PC-9 (cell line): ENCODE data around the gene PPP1R16B. TPM values are rescaled to one million over a fixed set of nuclear protein-coding genes. Genes with fewer than 3 reads are reported as not detected.

ENCODE experiments used
- BruUV-seq: library from RNA; stranded (reverse); fragments of 400-500 nt; replicated peaks from 2 replicates; lab custom pipeline; 2021; lab: Mats Ljungman, UMichigan
- CTCF ChIA-PET: fragments of 300-600 bp; sonication (Branson Sonifier 250); formaldehyde crosslinking; loops from one replicate; lab custom pipeline; 2022; ENCODE audit warnings: antibody characterized with exemption; lab: Charles Lee
- POLR2A ChIA-PET: fragments of 300-600 bp; sonication (Branson Sonifier 250); formaldehyde crosslinking; loops from one replicate; lab custom pipeline; 2022; ENCODE audit warnings: antibody characterized with exemption; ENCODE audit not compliant: unreplicated experiment; lab: Charles Lee
- DNase-seq, 2 experiments: peaks; one replicate each; pipeline versions ENCODE4 v3.0.0 to v3.0.0-alpha.2; 2015 to 2022; ENCODE audit warnings: mixed read lengths in 1 of 2
- H2AFZ ChIP-seq: fragments of 200-600 bp; sonication (generic); 2 replicates; pipeline ENCODE4 v1.8.1; 2017; ENCODE audit warnings: antibody characterized with exemption
- H3F3A ChIP-seq: fragments of 200-600 bp; sonication (generic); 2 replicates; pipeline ENCODE4 v1.8.1; 2017; ENCODE audit warnings: antibody characterized with exemption, mild to moderate bottlenecking, low read depth; ENCODE audit not compliant: insufficient read depth
- H3K27ac ChIP-seq: fragments of 200-600 bp; sonication (generic); 2 replicates; pipeline ENCODE4 v1.6.1; 2016; ENCODE audit warnings: mixed run types
- H3K27me3 ChIP-seq: fragments of 200-600 bp; sonication (generic); 2 replicates; pipeline ENCODE4 v1.6.1; 2016; ENCODE audit warnings: low read depth, mixed run types; ENCODE audit not compliant: insufficient read depth
- H3K36me3 ChIP-seq: fragments of 200-600 bp; sonication (generic); 2 replicates; pipeline ENCODE4 v1.6.1; 2016; ENCODE audit warnings: low read depth, mixed run types
- H3K4me1 ChIP-seq: fragments of 200-600 bp; sonication (generic); replicated peaks from 2 replicates; pipeline ENCODE4 v1.6.1; 2016; ENCODE audit warnings: mixed run types; ENCODE audit not compliant: insufficient read depth
- H3K4me2 ChIP-seq: fragments of 200-600 bp; sonication (generic); 2 replicates; pipeline ENCODE4 v1.6.1; 2017; ENCODE audit warnings: mixed run types
- H3K4me3 ChIP-seq: fragments of 200-600 bp; sonication (generic); 2 replicates; pipeline ENCODE4 v1.6.1; 2016; ENCODE audit warnings: mixed run types
- H3K79me2 ChIP-seq: fragments of 200-600 bp; sonication (generic); 2 replicates; pipeline ENCODE4 v1.6.1; 2017; ENCODE audit warnings: low read depth, mixed run types
- H3K9me2 ChIP-seq: fragments of 200-600 bp; sonication (generic); 2 replicates; pipeline ENCODE4 v1.8.1; 2017; ENCODE audit warnings: mild to moderate bottlenecking; ENCODE audit not compliant: insufficient read depth
- H3K9me3 ChIP-seq: fragments of 200-600 bp; sonication (generic); 2 replicates; pipeline ENCODE4 v1.8.1; 2016; ENCODE audit warnings: low read depth; ENCODE audit not compliant: insufficient read depth
- H4K20me1 ChIP-seq: fragments of 200-600 bp; sonication (generic); 2 replicates; pipeline ENCODE4 v1.8.1; 2017; ENCODE audit not compliant: insufficient read depth
- CTCF ChIP-seq: fragments of 200-600 bp; sonication (generic); conservative IDR thresholded peaks from 2 replicates; pipeline ENCODE4 v1.6.1; 2017; ENCODE audit warnings: mixed run types, antibody characterized with exemption, mild to moderate bottlenecking, moderate library complexity
- EZH2 ChIP-seq: fragments of 200-600 bp; sonication (generic); IDR thresholded peaks from 2 replicates; pipeline ENCODE4 v1.8.0; 2017; ENCODE audit warnings: antibody characterized with exemption, low read depth
- intact Hi-C: fragments of 100-400 bp; cut with micrococcal nuclease; formaldehyde crosslinking; loops from one replicate; pipeline ENCODE4 v1.10.0; 2022; ENCODE audit not compliant: unreplicated experiment
- total RNA-seq: library from RNA; stranded (reverse); gene quantifications from 2 replicates; pipeline ENCODE4 v1.2.3, GENCODE V29; 2021

PPP1R16B gene
- total RNA-seq, 1 experiment from 2014 or later: not detected

GRCh38 chr20:38770546-38770945 is 35.0 kb upstream of the PPP1R16B start:
- ChIA-PET POLR2A (no interaction called here), CTCF (no interaction called here)
- H3K36me3 ChIP-seq: peaks cover 20% of the 10 kb centered on the region; the same call in 1 of the 2 replicates
- H3K9me3 ChIP-seq: no peaks in the 10 kb centered on the region
- no peak overlapping the region for H2AFZ ChIP-seq
- TF ChIP-seq EZH2 (no peak), CTCF (no peak)
- H3K9me2 ChIP-seq: no peaks in the 10 kb centered on the region
- no peaks in the 10 kb centered on the region for H3K79me2 ChIP-seq
- H3K27me3 ChIP-seq: no peaks in the 10 kb centered on the region
- H3K4me2 ChIP-seq: no peak overlapping the region
- H3K4me1 ChIP-seq: no peaks in the 10 kb centered on the region
- peaks cover under 1% of the 10 kb centered on the region; the same call in 1 of the 2 replicates for H3F3A ChIP-seq
- H4K20me1 ChIP-seq: no peaks in the 10 kb centered on the region
- H3K4me3 ChIP-seq: no peak overlapping the region
- no peak for DNase-seq
- intact Hi-C loops: no loop called here
- no peak overlapping the region for H3K27ac ChIP-seq
- no TSS peak for BruUV-seq

- peaks cover 16% of the 10 kb centered on the region; the same call in 1 of the 2 replicates for H3K36me3 ChIP-seq
These were observed 34.5 kb upstream of the PPP1R16B start for GRCh38 chr20:38770970-38771369.

GRCh38 chr20:38771621-38772020 is 33.9 kb upstream of the PPP1R16B start:
- Histone ChIP-seq H3K27me3 (no peaks in the 10 kb centered on the region), H4K20me1 (no peaks in the 10 kb centered on the region), H3K36me3 (peaks cover 9% of the 10 kb centered on the region; the same call in 1 of the 2 replicates), H3K4me2 (no peak overlapping the region), H3K4me3 (no peak overlapping the region), H3K4me1 (no peaks in the 10 kb centered on the region), H3K79me2 (no peaks in the 10 kb centered on the region), H3K9me3 (no peaks in the 10 kb centered on the region), H3K9me2 (no peaks in the 10 kb centered on the region), H3F3A (peaks cover 4% of the 10 kb centered on the region; the same call in 1 of the 2 replicates), H2AFZ (no peak overlapping the region), H3K27ac (no peak overlapping the region)
- no TSS peak for BruUV-seq
- POLR2A ChIA-PET: no interaction called here
- CTCF ChIA-PET: interaction anchor here (0.6 kb wide), 1 partner anchor 1177 kb away, joined by 10 read pairs; no protein-coding TSS in a partner anchor
- TF ChIP-seq EZH2: no peak
- TF ChIP-seq CTCF: no peak
- DNase-seq: no peak
- intact Hi-C loops: no loop called here

More at GRCh38 chr20:38770970-38771369, 34.5 kb upstream of the PPP1R16B start:
- peaks cover 4% of the 10 kb centered on the region; the same call in 1 of the 2 replicates for H3F3A ChIP-seq
- H3K27me3 ChIP-seq: no peaks in the 10 kb centered on the region
- no peak overlapping the region for H3K4me3 ChIP-seq
- no peak overlapping the region for H3K27ac ChIP-seq
- no TSS peak for BruUV-seq
- no peaks in the 10 kb centered on the region for H3K9me3 ChIP-seq
- no peaks in the 10 kb centered on the region for H4K20me1 ChIP-seq
- POLR2A ChIA-PET: no interaction called here
- DNase-seq: no peak
- no peak overlapping the region for H3K4me2 ChIP-seq
- no peaks in the 10 kb centered on the region for H3K9me2 ChIP-seq
- CTCF ChIA-PET: no interaction called here
- H2AFZ ChIP-seq: no peak overlapping the region
- TF ChIP-seq EZH2 (no peak), CTCF (no peak)
- H3K79me2 ChIP-seq: no peaks in the 10 kb centered on the region
- intact Hi-C loops: no loop called here
- H3K4me1 ChIP-seq: no peaks in the 10 kb centered on the region
